B cell (primary cell): Measurements from ENCODE around the gene TTC6. TPM values are rescaled to one million over a fixed set of nuclear protein-coding genes. Genes with fewer than 3 reads are reported as not detected.

Experiments used
- ATAC-seq: fragments of 200-7000 bp; cut with Tn5 transposase; one replicate; pipeline ENCODE4 v1.10.0; 2021; ENCODE audit warnings: low read depth, mild to moderate bottlenecking, moderate number of reproducible peaks, moderate library complexity
- CTCF ChIA-PET: fragments of 350-600 bp; sonication (Branson Sonifier 250); formaldehyde crosslinking; loops from one replicate; lab custom pipeline; 2021; ENCODE audit warnings: antibody characterized with exemption, inconsistent platforms; lab: Charles Lee
- POLR2A ChIA-PET: fragments of 350-600 bp; sonication (Branson Sonifier 250); formaldehyde crosslinking; loops from one replicate; lab custom pipeline; 2021; ENCODE audit warnings: antibody characterized with exemption; lab: Charles Lee
- DNase-seq: peaks from one replicate; pipeline ENCODE4 v3.0.0; 2013
- H2AFZ ChIP-seq: 2 replicates; pipeline ENCODE4 v1.6.1; 2012; ENCODE audit warnings: mild to moderate bottlenecking, low read depth, low read length; ENCODE audit not compliant: insufficient read depth, poor library complexity, severe bottlenecking
- H3K27ac ChIP-seq, 2 donors: 1 replicate in 1 of 2; 2 replicates in 1 of 2; pipeline ENCODE4 v1.5.1; 2012 to 2013; ENCODE audit warnings: low read length in 2 of 2, mild to moderate bottlenecking in 2 of 2, moderate library complexity in 1 of 2
- H3K27me3 ChIP-seq, 4 experiments: fragments of 200-600 bp in 1 of 4; sonication (generic) in 1 of 4; replicated peaks in 1 of 4; 1 replicate in 2 of 4; 2 replicates in 2 of 4; pipeline versions ENCODE4 v1.6.1 to v1.7.0; 2013 to 2016; ENCODE audit warnings: low read length in 3 of 4, mild to moderate bottlenecking in 2 of 4, mixed read lengths in 1 of 4, moderate library complexity in 1 of 4; ENCODE audit not compliant: insufficient read depth in 4 of 4, control insufficient read depth in 3 of 4; ENCODE audit errors: control extremely low read depth in 1 of 4
- H3K36me3 ChIP-seq, 2 experiments: replicated peaks in 1 of 2; 1 replicate in 1 of 2; 2 replicates in 1 of 2; pipeline versions ENCODE4 v1.6.1 to v1.7.1; 2013; ENCODE audit warnings: low read length in 1 of 2; ENCODE audit not compliant: insufficient read depth in 2 of 2, control insufficient read depth in 1 of 2; ENCODE audit errors: control extremely low read depth in 1 of 2, extremely low read depth in 1 of 2
- H3K4me1 ChIP-seq, 2 donors: fragments of 200-600 bp in 1 of 2; sonication (generic) in 1 of 2; 1 replicate in 1 of 2; 2 replicates in 1 of 2; pipeline versions ENCODE4 v1.5.1 to v1.6.1; 2013 to 2017; ENCODE audit warnings: low read length in 2 of 2; ENCODE audit not compliant: control insufficient read depth in 2 of 2, insufficient read depth in 2 of 2
- H3K4me2 ChIP-seq: replicated peaks from 2 replicates; pipeline ENCODE3; 2012; ENCODE audit warnings: mild to moderate bottlenecking, low read depth, low read length; ENCODE audit not compliant: poor library complexity, severe bottlenecking
- H3K4me3 ChIP-seq, 5 experiments: fragments of 200-600 bp in 1 of 5; sonication (generic) in 1 of 5; 1 replicate in 3 of 5; 2 replicates in 2 of 5; pipeline versions ENCODE4 v1.5.1 to v1.7.0; 2011 to 2016; ENCODE audit warnings: low read length in 4 of 5, mild to moderate bottlenecking in 4 of 5, low read depth in 2 of 5, control low read depth in 1 of 5, moderate library complexity in 1 of 5; ENCODE audit not compliant: insufficient read depth in 1 of 5; ENCODE audit errors: control extremely low read depth in 1 of 5, extremely low read depth in 1 of 5
- H3K79me2 ChIP-seq: fragments of 200-600 bp; sonication (generic); one replicate; pipeline ENCODE4 v1.6.0; 2016; ENCODE audit warnings: low read length; ENCODE audit not compliant: control insufficient read depth, insufficient read depth
- H3K9ac ChIP-seq: fragments of 200-600 bp; sonication (generic); 2 replicates; pipeline ENCODE4 v1.6.1; 2017; ENCODE audit warnings: mild to moderate bottlenecking, low read length, moderate library complexity
- H3K9me3 ChIP-seq, 3 donors: one replicate each; pipeline versions ENCODE4 v1.6.1 to v1.7.1; 2013; ENCODE audit warnings: low read length in 2 of 3; ENCODE audit not compliant: control insufficient read depth in 2 of 3, insufficient read depth in 1 of 3; ENCODE audit errors: control extremely low read depth in 1 of 3
- H4K20me1 ChIP-seq: 2 replicates; pipeline ENCODE4 v1.6.0; 2012; ENCODE audit warnings: mild to moderate bottlenecking, low read length; ENCODE audit not compliant: insufficient read depth, control insufficient read depth, poor library complexity, severe bottlenecking
- H3K27ac Mint-ChIP-seq: one replicate; pipeline ENCODE4 v1.8.0; 2021; ENCODE audit warnings: mixed read lengths
- H3K27me3 Mint-ChIP-seq: one replicate; pipeline ENCODE4 v1.8.0; 2021; ENCODE audit warnings: mixed read lengths
- H3K4me1 Mint-ChIP-seq: one replicate; pipeline ENCODE4 v1.8.0; 2021; ENCODE audit warnings: mixed read lengths
- H3K4me3 Mint-ChIP-seq: one replicate; pipeline ENCODE4 v1.8.0; 2021; ENCODE audit warnings: mixed read lengths
- H3K9me3 Mint-ChIP-seq: one replicate; pipeline ENCODE4 v1.8.0; 2022; ENCODE audit warnings: mixed read lengths; ENCODE audit not compliant: insufficient read depth
- EZH2 ChIP-seq: IDR thresholded peaks from 2 replicates; pipeline ENCODE4 v1.6.1; 2012; ENCODE audit warnings: borderline replicate concordance, low read depth, mild to moderate bottlenecking, moderate library complexity, low read length; ENCODE audit not compliant: insufficient read depth, poor library complexity, severe bottlenecking
- WGBS: methylation state at CpG from one replicate; pipeline ENCODE4 v1.1.5; 2013; ENCODE audit warnings: missing lambda C conversion rate; ENCODE audit not compliant: insufficient coverage; 5-methylcytosine and 5-hydroxymethylcytosine counted together
- intact Hi-C: fragments of 100-400 bp; cut with micrococcal nuclease; formaldehyde crosslinking; loops from one replicate; pipeline ENCODE4 v1.10.0; 2022
- polyA plus RNA-seq: library from polyadenylated mRNA; depleted of rRNA; stranded (reverse); fragments of >200 nt; gene quantifications from 2 replicates; pipeline ENCODE4 v1.2.3, GENCODE V29; 2012
- total RNA-seq, 2 donors: library from RNA; stranded (reverse); fragments of 120-200 nt in 1 of 2; gene quantifications; 1 replicate in 1 of 2; 2 replicates in 1 of 2; pipeline versions ENCODE4 v1.2.3 to v1.2.4, GENCODE V29; 2013 to 2022
- TF ChIP-seq, protein P1 (sequence below): fragments of 200-600 bp; IDR thresholded peaks from one replicate; pipeline ENCODE4 v1.8.0; 2022; ENCODE audit warnings: antibody characterized with exemption, mild to moderate bottlenecking

The TTC6 gene
- total and polyA plus RNA-seq, 2 donors (not counting 1 experiment from before 2014, with no cell fraction given), result not detected

DNA sequence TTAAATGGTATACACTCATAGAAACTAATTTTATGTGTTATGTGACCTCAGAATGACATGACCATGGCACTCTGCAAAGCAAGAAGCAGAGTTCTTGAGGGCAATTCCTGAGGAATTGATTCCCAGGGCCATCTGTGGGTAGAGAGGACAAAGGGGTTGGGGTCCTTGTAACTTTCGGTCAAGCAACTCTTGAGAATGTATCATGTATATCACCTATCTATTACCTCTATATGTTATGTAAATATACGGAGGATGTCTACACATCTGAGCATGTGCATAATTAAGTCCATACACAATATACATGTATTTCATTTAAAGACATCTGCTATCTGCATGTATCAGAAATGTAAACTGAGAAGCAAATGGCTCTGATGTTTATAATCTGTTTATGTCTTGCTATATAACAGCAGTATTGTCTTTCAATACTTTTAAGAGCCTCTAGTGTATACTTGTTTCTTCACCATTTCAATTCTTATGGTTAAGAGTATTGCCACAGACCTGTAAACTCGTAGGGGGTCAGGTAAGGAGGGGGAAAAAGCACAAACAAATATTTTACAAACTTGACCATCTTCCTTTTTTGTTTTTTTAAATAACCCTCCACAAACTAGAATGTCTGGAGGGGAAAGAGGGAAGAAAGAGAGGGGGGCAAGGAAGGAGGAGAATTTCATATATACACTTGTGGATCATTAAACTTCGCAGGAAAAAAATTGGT is 4.8 kb upstream of the TTC6 start:
- Histone ChIP-seq H3K4me3 (no peak overlapping the region), H3K27me3 (peaks cover 0 to 58% (median 42%) of the 10 kb centered on the region in 4 experiments), H3K36me3 (no peaks in the 10 kb centered on the region), H3K27ac (no peak overlapping the region), H4K20me1 (no peaks in the 10 kb centered on the region), H2AFZ (no peak overlapping the region), H3K79me2 (no peaks in the 10 kb centered on the region), H3K4me1 (peaks cover 1 to 3% of the 10 kb centered on the region in 2 donors), H3K9me3 (peaks cover 1 to 29% (median 2%) of the 10 kb centered on the region in 3 donors), H3K4me2 (no peak overlapping the region), H3K9ac (no peak overlapping the region)
- Mint-ChIP-seq H3K4me1 (peaks cover 4% of the 10 kb centered on the region), H3K4me3 (no peak overlapping the region), H3K27me3 (peaks cover 67% of the 10 kb centered on the region), H3K9me3 (peaks cover 2% of the 10 kb centered on the region), H3K27ac (no peak overlapping the region)
- POLR2A ChIA-PET, result no interaction called here
- intact Hi-C loops, result no loop called here
- no peak for ATAC-seq
- CTCF ChIA-PET, result no interaction called here
- DNase-seq, result no peak
- TF ChIP-seq, protein P1, sequence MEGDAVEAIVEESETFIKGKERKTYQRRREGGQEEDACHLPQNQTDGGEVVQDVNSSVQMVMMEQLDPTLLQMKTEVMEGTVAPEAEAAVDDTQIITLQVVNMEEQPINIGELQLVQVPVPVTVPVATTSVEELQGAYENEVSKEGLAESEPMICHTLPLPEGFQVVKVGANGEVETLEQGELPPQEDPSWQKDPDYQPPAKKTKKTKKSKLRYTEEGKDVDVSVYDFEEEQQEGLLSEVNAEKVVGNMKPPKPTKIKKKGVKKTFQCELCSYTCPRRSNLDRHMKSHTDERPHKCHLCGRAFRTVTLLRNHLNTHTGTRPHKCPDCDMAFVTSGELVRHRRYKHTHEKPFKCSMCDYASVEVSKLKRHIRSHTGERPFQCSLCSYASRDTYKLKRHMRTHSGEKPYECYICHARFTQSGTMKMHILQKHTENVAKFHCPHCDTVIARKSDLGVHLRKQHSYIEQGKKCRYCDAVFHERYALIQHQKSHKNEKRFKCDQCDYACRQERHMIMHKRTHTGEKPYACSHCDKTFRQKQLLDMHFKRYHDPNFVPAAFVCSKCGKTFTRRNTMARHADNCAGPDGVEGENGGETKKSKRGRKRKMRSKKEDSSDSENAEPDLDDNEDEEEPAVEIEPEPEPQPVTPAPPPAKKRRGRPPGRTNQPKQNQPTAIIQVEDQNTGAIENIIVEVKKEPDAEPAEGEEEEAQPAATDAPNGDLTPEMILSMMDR, result no peak
- TF ChIP-seq EZH2, result no peak
- WGBS, result no CpG with 5 or more reads among the region's 4 CpGs

DNA sequence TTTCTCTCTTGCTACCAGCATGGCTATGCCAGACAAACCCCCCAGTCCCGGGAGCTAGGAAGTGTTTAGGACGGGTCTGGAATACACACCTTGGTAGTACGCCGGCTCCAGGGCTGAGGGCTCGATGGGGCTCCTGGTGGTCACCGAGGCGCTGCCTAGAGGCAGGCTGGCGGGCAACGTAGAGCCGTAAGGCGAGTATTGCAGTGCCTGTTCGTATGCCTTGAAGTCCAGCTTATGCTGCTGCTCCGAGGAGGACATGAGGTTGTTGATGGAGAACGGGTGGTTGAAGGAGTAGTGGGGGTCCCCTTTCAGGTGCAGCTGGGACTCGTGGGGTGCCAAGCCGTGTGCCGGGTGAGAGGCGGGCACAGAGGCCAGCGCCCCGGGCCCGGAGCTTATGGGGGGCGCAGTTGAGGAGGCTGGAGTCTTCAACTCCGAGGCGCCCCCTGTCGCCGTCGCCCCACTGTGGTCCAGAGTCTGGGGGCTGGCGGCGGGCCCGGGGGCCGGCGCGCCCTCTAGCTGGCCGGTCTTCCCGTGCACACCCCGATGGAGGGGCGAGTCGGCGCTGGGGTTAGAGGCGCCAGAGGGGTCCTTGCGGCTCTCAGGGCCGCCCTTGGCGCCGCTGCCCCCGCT is 4.0 kb upstream of the TTC6 start:
- Histone ChIP-seq H3K9ac (no peak overlapping the region), H3K27ac (no peak overlapping the region), H4K20me1 (no peaks in the 10 kb centered on the region), H3K79me2 (no peaks in the 10 kb centered on the region), H3K4me1 (peaks cover 9 to 10% of the 10 kb centered on the region in 2 donors), H3K27me3 (peaks cover 0 to 60% (median 42%) of the 10 kb centered on the region in 4 experiments), H3K9me3 (peaks cover 1 to 37% (median 2%) of the 10 kb centered on the region in 3 donors), H3K4me3 (no peak overlapping the region), H3K36me3 (no peaks in the 10 kb centered on the region), H3K4me2 (no peak overlapping the region), H2AFZ (no peak overlapping the region)
- DNase-seq (no peak), ATAC-seq (no peak)
- Mint-ChIP-seq H3K4me3 (no peak overlapping the region), H3K27ac (no peak overlapping the region), H3K9me3 (peaks cover 2% of the 10 kb centered on the region), H3K4me1 (peaks cover 9% of the 10 kb centered on the region), H3K27me3 (peaks cover 67% of the 10 kb centered on the region)
- no peak for TF ChIP-seq EZH2
- TF ChIP-seq, protein P1, result no peak
- intact Hi-C loops, result no loop called here
- ChIA-PET CTCF (no interaction called here), POLR2A (no interaction called here)
- 16% methylated on average over 45 of the region's 45 CpGs for WGBS
